Liver (tissue), 9 donors: ENCODE measurements around the gene FOXF2. TPM values are rescaled to one million over a fixed set of nuclear protein-coding genes. Genes with fewer than 3 reads are reported as not detected.

ENCODE experiments used
- DNase-seq: peaks from one replicate; pipeline ENCODE4 v3.0.0-alpha.2; 2017; ENCODE audit warnings: low spot score
- H3K27ac ChIP-seq, 2 donors: one replicate each; pipeline ENCODE4 v1.7.0; 2013; ENCODE audit warnings: inconsistent platforms in 2 of 2, low read length in 2 of 2, control low read depth in 1 of 2, low read depth in 1 of 2, mild to moderate bottlenecking in 1 of 2
- H3K27me3 ChIP-seq, 4 donors: one replicate each; pipeline versions ENCODE4 v1.6.1 to v1.7.0; 2013; ENCODE audit warnings: low read length in 3 of 4, inconsistent platforms in 1 of 4, mild to moderate bottlenecking in 1 of 4, moderate library complexity in 1 of 4; ENCODE audit not compliant: control insufficient read depth in 4 of 4, insufficient read depth in 4 of 4
- H3K36me3 ChIP-seq, 4 donors: one replicate each; pipeline versions ENCODE4 v1.6.1 to v1.7.0; 2013; ENCODE audit warnings: low read length in 3 of 4, mild to moderate bottlenecking in 3 of 4, low read depth in 1 of 4, moderate library complexity in 1 of 4; ENCODE audit not compliant: control insufficient read depth in 4 of 4, insufficient read depth in 3 of 4
- H3K4me1 ChIP-seq, 4 donors: one replicate each; pipeline versions ENCODE4 v1.6.1 to v1.7.0; 2013; ENCODE audit warnings: low read length in 3 of 4, mild to moderate bottlenecking in 3 of 4, moderate library complexity in 1 of 4; ENCODE audit not compliant: control insufficient read depth in 4 of 4, insufficient read depth in 4 of 4
- H3K4me3 ChIP-seq, 3 donors: one replicate each; pipeline versions ENCODE4 v1.6.1 to v1.7.0; 2013; ENCODE audit warnings: low read length in 3 of 3, control low read depth in 1 of 3, low read depth in 1 of 3, mild to moderate bottlenecking in 1 of 3
- H3K9ac ChIP-seq, 2 donors: one replicate each; pipeline ENCODE4 v1.7.0; 2013; ENCODE audit warnings: low read length in 2 of 2, mild to moderate bottlenecking in 2 of 2, moderate library complexity in 2 of 2, control low read depth in 1 of 2, low read depth in 1 of 2
- H3K9me3 ChIP-seq, 4 donors: one replicate each; pipeline versions ENCODE4 v1.6.1 to v1.7.0; 2013; ENCODE audit warnings: low read length in 3 of 4; ENCODE audit not compliant: control insufficient read depth in 4 of 4
- ATF3 ChIP-seq: IDR thresholded peaks from 2 replicates; pipeline ENCODE4 v1.6.1; 2016; ENCODE audit warnings: antibody characterized with exemption
- CTCF ChIP-seq: fragments of 150-350 bp; IDR thresholded peaks from 2 replicates; pipeline ENCODE4 v1.5.1; 2017; ENCODE audit warnings: improper control_type of control experiment, low read depth, low read length; ENCODE audit not compliant: missing input control
- EGR1 ChIP-seq, 2 donors: IDR thresholded peaks; 2 replicates each; pipeline ENCODE4 v1.6.1; 2016 to 2018; ENCODE audit warnings: antibody characterized with exemption in 2 of 2, low read depth in 2 of 2
- FOXA1 ChIP-seq: IDR thresholded peaks from 2 replicates; pipeline ENCODE4 v1.6.1; 2016; ENCODE audit warnings: antibody characterized with exemption
- FOXA2 ChIP-seq: IDR thresholded peaks from 2 replicates; pipeline ENCODE4 v1.6.1; 2016; ENCODE audit warnings: antibody characterized with exemption
- GABPA ChIP-seq, 2 donors: IDR thresholded peaks in 1 of 2; conservative IDR thresholded peaks in 1 of 2; 2 replicates each; pipeline ENCODE4 v1.6.1; 2016; ENCODE audit warnings: antibody characterized with exemption in 2 of 2, mild to moderate bottlenecking in 1 of 2, moderate library complexity in 1 of 2
- HNF4A ChIP-seq, 2 donors: conservative IDR thresholded peaks; 2 replicates each; pipeline ENCODE4 v1.6.1; 2016; ENCODE audit warnings: antibody characterized with exemption in 2 of 2, mild to moderate bottlenecking in 2 of 2
- HNF4G ChIP-seq: IDR thresholded peaks from 2 replicates; pipeline ENCODE4 v1.6.1; 2016; ENCODE audit warnings: antibody characterized with exemption
- JUND ChIP-seq, 2 donors: IDR thresholded peaks; 2 replicates each; pipeline ENCODE4 v1.6.1; 2016; ENCODE audit warnings: antibody characterized with exemption in 2 of 2
- MAX ChIP-seq: IDR thresholded peaks from 2 replicates; pipeline ENCODE4 v1.6.1; 2016; ENCODE audit warnings: antibody characterized with exemption
- NR2F2 ChIP-seq: IDR thresholded peaks from 2 replicates; pipeline ENCODE4 v1.6.1; 2016; ENCODE audit warnings: antibody characterized with exemption
- RAD21 ChIP-seq, 2 donors: IDR thresholded peaks; 2 replicates each; pipeline ENCODE4 v1.6.1; 2016; ENCODE audit warnings: antibody characterized with exemption in 2 of 2, mild to moderate bottlenecking in 2 of 2
- REST ChIP-seq: IDR thresholded peaks from 2 replicates; pipeline ENCODE4 v1.6.1; 2016; ENCODE audit warnings: antibody characterized with exemption, mild to moderate bottlenecking
- RXRA ChIP-seq, 2 donors: IDR thresholded peaks; 2 replicates each; pipeline ENCODE4 v1.6.1; 2017 to 2018; ENCODE audit warnings: antibody characterized with exemption in 2 of 2, mild to moderate bottlenecking in 1 of 2
- SP1 ChIP-seq: IDR thresholded peaks from 2 replicates; pipeline ENCODE4 v1.6.1; 2018; ENCODE audit warnings: antibody characterized with exemption, mild to moderate bottlenecking
- TAF1 ChIP-seq: conservative IDR thresholded peaks from 2 replicates; pipeline ENCODE4 v1.6.1; 2016; ENCODE audit warnings: antibody characterized with exemption, mild to moderate bottlenecking
- YY1 ChIP-seq: IDR thresholded peaks from 2 replicates; pipeline ENCODE4 v1.6.1; 2016; ENCODE audit warnings: antibody characterized with exemption, mild to moderate bottlenecking
- ZBTB33 ChIP-seq: IDR thresholded peaks from 2 replicates; pipeline ENCODE4 v1.6.1; 2016; ENCODE audit warnings: antibody characterized with exemption
- WGBS: extraction: QIAGEN DNeasy Blood & Tissue Kit; methylation state at CpG from one replicate; pipeline ENCODE4 v1.1.7; 2013; 5-methylcytosine and 5-hydroxymethylcytosine counted together
- polyA plus RNA-seq, 2 donors: library from polyadenylated mRNA; stranded (reverse) in 1 of 2; unstranded in 1 of 2; fragments of 200-250 nt in 1 of 2; fragments of >200 nt in 1 of 2; fragmentation: Nextera tagmentation in 1 of 2; extraction: Ambion mirVana in 1 of 2; gene quantifications; one replicate each; pipeline versions ENCODE4 v1.2.1 to v1.2.3, GENCODE V29; 2013 to 2015
- total RNA-seq, 2 donors: library from RNA; depleted of rRNA; stranded (reverse); fragments of >200 nt; gene quantifications; one replicate each; pipeline ENCODE4 v1.2.3, GENCODE V29; 2014
- donor health status: healthy.
- donor health status: healthy.
- donor health status: healthy.
- donor health status: healthy.
- donor health status: healthy.

FOXF2 gene
- total and polyA plus RNA-seq, 4 donors, result 0.05 TPM; not detected in 3

- H3K27ac ChIP-seq, result no peak overlapping the region
These were observed 24.6 kb upstream of the FOXF2 start for GRCh38 chr6:1364791-1365190.

More at GRCh38 chr6:1364791-1365190, 24.6 kb upstream of the FOXF2 start:
- no peaks in the 10 kb centered on the region for H3K4me1 ChIP-seq
- no peak overlapping the region for H3K4me3 ChIP-seq
- H3K27me3 ChIP-seq, result peaks cover 0 to 5% (median 3%) of the 10 kb centered on the region in 4 donors
- H3K9me3 ChIP-seq, result no peaks in the 10 kb centered on the region
- H3K9ac ChIP-seq, result no peak overlapping the region
- WGBS, result 77% methylated on average over 2 of the region's 2 CpGs
- DNase-seq, result no peak
- no peaks in the 10 kb centered on the region for H3K36me3 ChIP-seq
- no peak for TF ChIP-seq SP1
- no peak for TF ChIP-seq YY1
- TF ChIP-seq HNF4G, result no peak
- no peak for TF ChIP-seq FOXA2
- no peak for TF ChIP-seq TAF1
- TF ChIP-seq HNF4A (conservative IDR thresholded peaks at IDR 0.05), result no peak
- no peak for TF ChIP-seq EGR1 (IDR thresholded peaks at IDR 0.05; ENCODE audit: low read depth in 2 of 2)
- no peak for TF ChIP-seq MAX
- no peak for TF ChIP-seq FOXA1
- TF ChIP-seq NR2F2, result no peak
- no peak for TF ChIP-seq RAD21 (IDR thresholded peaks at IDR 0.05)
- no peak for TF ChIP-seq REST
- no peak for TF ChIP-seq JUND (IDR thresholded peaks at IDR 0.05)
- no peak for TF ChIP-seq GABPA (IDR thresholded peaks at IDR 0.05 in 1 of 2, conservative IDR thresholded peaks at IDR 0.05 in 1 of 2)
- no peak for TF ChIP-seq ZBTB33
- no peak for TF ChIP-seq ATF3
- no peak for TF ChIP-seq CTCF
- no peak for TF ChIP-seq RXRA (IDR thresholded peaks at IDR 0.05)
